Osteocyte (in vitro differentiated cells): Measurements from ENCODE around the gene SLC16A8. TPM values are rescaled to one million over a fixed set of nuclear protein-coding genes. Genes with fewer than 3 reads are reported as not detected.

ENCODE experiments used
- DNase-seq: peaks from one replicate; pipeline ENCODE4 v3.0.0; 2021; ENCODE audit warnings: mixed read lengths; ENCODE audit not compliant: unreplicated experiment; ENCODE audit errors: extremely low spot score
- H3K27ac Mint-ChIP-seq: one replicate; pipeline ENCODE4 v1.8.0; 2021; ENCODE audit warnings: mild to moderate bottlenecking, mixed read lengths; ENCODE audit not compliant: unreplicated experiment
- H3K27me3 Mint-ChIP-seq: one replicate; pipeline ENCODE4 v1.8.0; 2021; ENCODE audit warnings: mixed read lengths; ENCODE audit not compliant: unreplicated experiment
- H3K36me3 Mint-ChIP-seq: one replicate; pipeline ENCODE4 v1.8.0; 2021; ENCODE audit warnings: mixed read lengths; ENCODE audit not compliant: unreplicated experiment
- H3K4me1 Mint-ChIP-seq: one replicate; pipeline ENCODE4 v1.8.0; 2021; ENCODE audit warnings: mixed read lengths; ENCODE audit not compliant: unreplicated experiment
- H3K4me3 Mint-ChIP-seq: one replicate; pipeline ENCODE4 v1.8.0; 2021; ENCODE audit warnings: mild to moderate bottlenecking, moderate library complexity, mixed read lengths; ENCODE audit not compliant: unreplicated experiment
- H3K9me3 Mint-ChIP-seq: one replicate; pipeline ENCODE4 v1.8.0; 2021; ENCODE audit warnings: mixed read lengths; ENCODE audit not compliant: unreplicated experiment
- CTCF ChIP-seq: fragments of 200-600 bp; sonication (generic); IDR thresholded peaks from 2 replicates; pipeline ENCODE4 v1.5.0; 2021; ENCODE audit warnings: antibody characterized with exemption, mild to moderate bottlenecking, moderate library complexity
- total RNA-seq: library from RNA; stranded (reverse); gene quantifications from 2 replicates; pipeline ENCODE4 v1.2.1, GENCODE V29; 2021

The SLC16A8 gene
- total RNA-seq, 1 donor from 2014 or later = not detected

DNA sequence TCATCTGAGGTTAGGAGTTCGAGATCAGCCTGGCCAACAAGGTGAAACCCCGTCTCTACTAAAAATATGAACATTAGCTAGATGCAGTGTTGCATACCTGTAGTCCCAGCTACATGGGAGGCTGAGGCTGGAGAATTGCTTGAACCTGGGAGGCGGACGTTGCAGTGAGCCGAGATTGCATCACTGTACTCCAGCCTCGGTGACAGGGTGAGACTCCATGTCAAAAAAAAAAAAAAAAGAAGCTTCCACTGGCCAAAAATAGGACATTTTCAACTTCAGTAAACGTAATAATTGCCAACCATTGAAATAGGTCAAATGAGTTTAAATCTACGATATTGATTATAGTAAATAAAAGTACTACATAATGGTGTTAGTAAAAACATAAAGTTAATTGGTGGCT lies 19.7 kb upstream of the SLC16A8 start:
- H3K27me3 Mint-ChIP-seq = peaks cover 3% of the 10 kb centered on the region
- no peak for TF ChIP-seq CTCF

GRCh38 chr22:38098410-38099249 lies 14.6 kb upstream of the SLC16A8 start:
- Mint-ChIP-seq H3K9me3 (no peaks in the 10 kb centered on the region), H3K36me3 (no peaks in the 10 kb centered on the region), H3K27ac (no peak overlapping the region), H3K27me3 (no peaks in the 10 kb centered on the region), H3K4me1 (peaks cover 7% of the 10 kb centered on the region), H3K4me3 (no peak overlapping the region)
- no peak for TF ChIP-seq CTCF
- DNase-seq = no peak

More for the DNA sequence above, 19.7 kb upstream of the SLC16A8 start:
- Mint-ChIP-seq H3K36me3 (no peaks in the 10 kb centered on the region), H3K4me3 (no peak overlapping the region), H3K9me3 (no peaks in the 10 kb centered on the region), H3K4me1 (peaks cover 6% of the 10 kb centered on the region), H3K27ac (no peak overlapping the region)
- no peak for DNase-seq

DNA sequence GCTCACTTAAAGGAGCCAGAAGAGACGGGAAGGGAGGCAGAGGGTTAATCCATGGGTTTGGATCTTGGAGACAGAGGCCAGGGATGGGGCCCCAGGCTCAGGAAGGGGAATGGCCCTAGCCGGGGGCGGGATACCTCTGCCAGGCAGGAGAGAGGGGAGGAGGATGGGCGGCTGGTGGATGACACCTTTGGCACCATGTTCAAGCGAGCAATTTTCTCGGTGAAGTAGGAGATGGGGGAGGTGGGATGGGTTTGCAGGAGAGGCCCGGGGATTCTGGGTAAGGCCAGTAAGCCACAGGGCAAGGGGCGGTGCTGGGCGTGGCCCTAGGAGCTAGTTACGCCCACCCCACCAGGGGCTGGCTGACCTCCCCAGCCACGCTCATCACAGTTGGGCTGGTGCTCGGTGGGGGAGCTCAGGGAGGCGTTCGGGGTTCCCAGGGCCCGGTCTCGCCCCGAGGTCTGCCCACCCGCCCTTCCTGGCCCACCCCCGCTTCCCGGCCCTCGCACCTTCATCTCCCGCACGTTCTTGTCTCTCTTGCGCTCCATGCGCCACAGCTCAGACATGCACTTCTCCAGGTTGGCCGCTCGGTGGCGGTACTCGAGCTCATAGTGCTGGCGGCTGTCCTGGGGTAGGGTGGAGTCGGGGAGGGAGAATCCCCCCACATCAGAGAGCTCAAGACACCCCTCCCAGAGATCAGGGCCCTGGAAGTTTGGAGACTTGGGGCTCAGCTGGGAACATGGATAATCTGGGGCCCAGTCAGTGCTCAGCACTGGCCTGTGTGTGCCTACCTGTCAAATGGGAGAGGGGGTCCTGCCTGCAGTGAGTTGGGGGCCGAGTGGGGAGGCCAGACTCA lies 13.8 kb upstream of the SLC16A8 start:
- H3K9me3 Mint-ChIP-seq = no peaks in the 10 kb centered on the region
- H3K36me3 Mint-ChIP-seq = no peaks in the 10 kb centered on the region
- H3K27me3 Mint-ChIP-seq = peaks cover 4% of the 10 kb centered on the region
- peak; percentile 43 for TF ChIP-seq CTCF
- no peak overlapping the region for H3K4me3 Mint-ChIP-seq
- H3K27ac Mint-ChIP-seq = no peak overlapping the region
- DNase-seq = no peak
- peaks cover 7% of the 10 kb centered on the region for H3K4me1 Mint-ChIP-seq

DNA sequence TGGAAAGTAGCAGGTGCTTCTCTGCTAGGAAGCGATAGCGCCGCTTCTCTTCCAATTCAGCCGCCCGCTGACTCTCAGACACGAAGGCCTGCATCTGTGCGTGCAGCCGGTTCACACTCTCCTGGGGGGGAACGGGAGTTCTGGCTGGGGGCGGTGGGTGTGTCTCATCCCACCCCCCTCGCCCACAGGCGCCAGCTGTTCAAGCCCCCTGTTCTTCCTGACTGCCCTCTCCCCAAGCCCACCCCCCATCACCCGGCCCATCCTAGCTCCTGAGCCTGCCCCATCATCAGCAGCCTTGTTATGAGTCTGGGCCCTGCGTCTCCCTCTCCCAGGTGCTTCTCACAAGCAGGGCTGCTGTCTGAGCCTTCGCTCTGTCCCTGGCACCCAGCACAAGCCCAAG lies 13.1 kb upstream of the SLC16A8 start:
- Mint-ChIP-seq H3K9me3 (no peaks in the 10 kb centered on the region), H3K27me3 (peaks cover 7% of the 10 kb centered on the region), H3K27ac (no peak overlapping the region), H3K4me1 (peaks cover 7% of the 10 kb centered on the region), H3K4me3 (no peak overlapping the region), H3K36me3 (no peaks in the 10 kb centered on the region)
- no peak for DNase-seq
- no peak for TF ChIP-seq CTCF

DNA sequence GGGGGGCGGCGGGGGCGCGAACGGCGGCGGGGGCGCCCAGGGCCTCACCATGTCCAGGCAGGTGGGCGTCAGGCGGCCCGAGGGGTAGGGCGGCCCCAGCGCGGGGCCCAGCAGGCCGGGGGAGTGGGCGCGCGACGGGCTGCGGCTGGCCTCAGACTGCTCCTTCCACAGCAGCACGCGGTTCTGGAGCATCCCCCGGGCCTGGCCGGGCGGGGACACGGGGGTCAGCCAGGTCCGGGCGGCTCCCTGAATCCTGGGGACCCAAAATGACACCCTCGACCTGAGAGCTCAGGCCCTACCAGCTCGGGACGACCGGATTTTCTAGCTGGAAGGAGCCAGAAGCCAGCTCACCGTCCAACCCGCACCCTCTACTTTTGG lies 5.5 kb upstream of the SLC16A8 start:
- no peak for TF ChIP-seq CTCF
- Mint-ChIP-seq H3K4me1 (no peaks in the 10 kb centered on the region), H3K27ac (no peak overlapping the region), H3K4me3 (no peak overlapping the region), H3K27me3 (peaks cover 10% of the 10 kb centered on the region), H3K9me3 (no peaks in the 10 kb centered on the region), H3K36me3 (no peaks in the 10 kb centered on the region)
- no peak for DNase-seq
